ENCODE data around the gene ARHGAP24. TPM values are rescaled to one million over a fixed set of nuclear protein-coding genes. Genes with fewer than 3 reads are reported as not detected.
A peak's percentile ranks its signal among the peaks of the same experiment; 100 is the strongest.

The ARHGAP24 gene
- total and polyA plus RNA-seq, 2 of the 13 experiments (the other 11 are each of a cell fraction or from before 2014, with no cell fraction given), result 0.07 to 0.55 TPM

- 0% methylated on average over 1 of the region's 1 CpG for WGBS (ENCODE audit: low lambda C conversion rate)
- Histone ChIP-seq H3K27me3 (ENCODE audit: control insufficient read depth in 1 of 2, insufficient read depth in 2 of 2, low read length in 2 of 2) (no peaks in the 10 kb centered on the region), H3K4me1 (ENCODE audit: insufficient read depth, low read length) (no peaks in the 10 kb centered on the region), H3K27ac (ENCODE audit: extremely low read length, insufficient read depth, low read length) (no peak overlapping the region), H3K4me2 (ENCODE audit: low read depth, low read length) (no peak overlapping the region), H4K20me1 (ENCODE audit: insufficient read depth, low read length) (no peaks in the 10 kb centered on the region), H3K79me2 (ENCODE audit: insufficient read depth, low read length) (no peaks in the 10 kb centered on the region), H3K4me3 (replicated peaks in 1 of 3; ENCODE audit: insufficient read depth in 1 of 3, low read depth in 2 of 3, low read length in 3 of 3) (no peak overlapping the region), H3K9me3 (ENCODE audit: low read length) (no peaks in the 10 kb centered on the region), H2AFZ (ENCODE audit: low read length) (no peak overlapping the region), H3K36me3 (replicated peaks in 1 of 2; ENCODE audit: control insufficient read depth in 1 of 2, insufficient read depth in 2 of 2, low read length in 2 of 2) (no peaks in the 10 kb centered on the region), H3K9ac (ENCODE audit: insufficient read depth, low read depth, low read length) (no peak overlapping the region)
- ChIA-PET CTCF (ENCODE audit: low intra/inter-chr PET ratio, low total read pairs) (no interaction called here), POLR2A (no interaction called here)
- DNase-seq (ENCODE audit: low spot score) (no peak), FAIRE-seq (no peak), ATAC-seq (no peak)
- TF ChIP-seq GTF3A (CRISPR knock-in tag; conservative IDR thresholded peaks at IDR 0.05) (no peak), ZNF333 (CRISPR knock-in tag; IDR thresholded peaks at IDR 0.05; ENCODE audit: borderline replicate concordance) (no peak), SPEN (CRISPR knock-in tag; IDR thresholded peaks at IDR 0.05; ENCODE audit: low read depth) (no peak), HNRNPK (IDR thresholded peaks at IDR 0.05; ENCODE audit: low read depth, low read length, poor library complexity, severe bottlenecking) (no peak), CEBPB (IDR thresholded peaks at IDR 0.05; ENCODE audit: borderline replicate concordance, low read depth, low read length) (0 out of 2 replicates have a peak, but pooled peaks have one; percentile 12), CCAR2 (optimal IDR thresholded peaks at IDR 0.05; ENCODE audit: low read depth, low read length) (no peak)
- no TSS peak for BruUV-seq (replicated peaks)
- intact Hi-C loops (cut with micrococcal nuclease; ENCODE audit: unreplicated experiment), result loop anchor here (10.0 kb wide), 1 partner anchor 142 kb away; no protein-coding TSS in a partner anchor
- in situ Hi-C loops (cut with HindIII; ENCODE audit: extremely low pct_ligation_motif_present, low pct_unique_long_range_greater_than_20kb), result no loop called here
Measured at GRCh38 chr4:85823295-85823694, 348.3 kb downstream of the ARHGAP24 start.

- H3K4me1 ChIP-seq (ENCODE audit: insufficient read depth, low read length), result no peaks in the 10 kb centered on the region
- FAIRE-seq (no peak), ATAC-seq (no peak), DNase-seq (ENCODE audit: low spot score) (no peak)
- no peak overlapping the region for H3K9ac ChIP-seq (ENCODE audit: insufficient read depth, low read depth, low read length)
- H3K4me2 ChIP-seq (ENCODE audit: low read depth, low read length), result no peak overlapping the region
- ChIA-PET POLR2A (no interaction called here), CTCF (ENCODE audit: low intra/inter-chr PET ratio, low total read pairs) (no interaction called here)
- 10% methylated on average over 5 of the region's 5 CpGs for WGBS (ENCODE audit: low lambda C conversion rate)
- BruUV-seq (replicated peaks), result no TSS peak
- no peak overlapping the region for H3K4me3 ChIP-seq (replicated peaks in 1 of 3; ENCODE audit: insufficient read depth in 1 of 3, low read depth in 2 of 3, low read length in 3 of 3)
- no peaks in the 10 kb centered on the region for H3K27me3 ChIP-seq (ENCODE audit: control insufficient read depth in 1 of 2, insufficient read depth in 2 of 2, low read length in 2 of 2)
- H2AFZ ChIP-seq (ENCODE audit: low read length), result no peak overlapping the region
- no peaks in the 10 kb centered on the region for H3K9me3 ChIP-seq (ENCODE audit: low read length)
- H3K79me2 ChIP-seq (ENCODE audit: insufficient read depth, low read length), result no peaks in the 10 kb centered on the region
- in situ Hi-C loops (cut with HindIII; ENCODE audit: extremely low pct_ligation_motif_present, low pct_unique_long_range_greater_than_20kb) (no loop called here), intact Hi-C loops (cut with micrococcal nuclease; ENCODE audit: unreplicated experiment) (loop anchor here (10.0 kb wide), 1 partner anchor 140 kb away; no protein-coding TSS in a partner anchor)
- no peaks in the 10 kb centered on the region for H3K36me3 ChIP-seq (replicated peaks in 1 of 2; ENCODE audit: control insufficient read depth in 1 of 2, insufficient read depth in 2 of 2, low read length in 2 of 2)
- no peak overlapping the region for H3K27ac ChIP-seq (ENCODE audit: extremely low read length, insufficient read depth, low read length)
- no peaks in the 10 kb centered on the region for H4K20me1 ChIP-seq (ENCODE audit: insufficient read depth, low read length)
- TF ChIP-seq FOXJ3 (CRISPR knock-in tag; IDR thresholded peaks at IDR 0.05; ENCODE audit: borderline replicate concordance) (no peak), HINFP (CRISPR knock-in tag; IDR thresholded peaks at IDR 0.05; ENCODE audit: low read depth) (no peak), DZIP1 (CRISPR knock-in tag; IDR thresholded peaks at IDR 0.05) (no peak), NR3C1 (CRISPR knock-in tag; IDR thresholded peaks at IDR 0.05) (no peak), ZKSCAN8 (CRISPR knock-in tag; IDR thresholded peaks at IDR 0.05; ENCODE audit: borderline replicate concordance) (no peak), ZNF549 (CRISPR knock-in tag; IDR thresholded peaks at IDR 0.05) (no peak)
Measured at GRCh38 chr4:85824166-85824945, 349.4 kb downstream of the ARHGAP24 start.

Measured in HepG2 (cell line).